Stimulated activated CD8-positive, alpha-beta memory T cell treated with anti-CD3 and anti-CD28 coated beads, Interleukin-12 subunit alpha, Interleukin-12 subunit beta, amount 100 ng/mL, for 1 hour (primary cell): Measurements from ENCODE around the gene TMEM69.
A peak's percentile ranks its signal among the peaks of the same experiment; 100 is the strongest.
"Not testable (repeated sequence)": the region's sequence is repeated elsewhere in the genome, so short reads cannot be mapped to it uniquely, and the experiment has no call there.

ENCODE experiments used
- DNase-seq: peaks from one replicate; pipeline ENCODE4 v3.0.0-alpha.2; 2020; ENCODE audit warnings: low read depth

TMEM69 gene, protein sequence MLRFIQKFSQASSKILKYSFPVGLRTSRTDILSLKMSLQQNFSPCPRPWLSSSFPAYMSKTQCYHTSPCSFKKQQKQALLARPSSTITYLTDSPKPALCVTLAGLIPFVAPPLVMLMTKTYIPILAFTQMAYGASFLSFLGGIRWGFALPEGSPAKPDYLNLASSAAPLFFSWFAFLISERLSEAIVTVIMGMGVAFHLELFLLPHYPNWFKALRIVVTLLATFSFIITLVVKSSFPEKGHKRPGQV

DNA sequence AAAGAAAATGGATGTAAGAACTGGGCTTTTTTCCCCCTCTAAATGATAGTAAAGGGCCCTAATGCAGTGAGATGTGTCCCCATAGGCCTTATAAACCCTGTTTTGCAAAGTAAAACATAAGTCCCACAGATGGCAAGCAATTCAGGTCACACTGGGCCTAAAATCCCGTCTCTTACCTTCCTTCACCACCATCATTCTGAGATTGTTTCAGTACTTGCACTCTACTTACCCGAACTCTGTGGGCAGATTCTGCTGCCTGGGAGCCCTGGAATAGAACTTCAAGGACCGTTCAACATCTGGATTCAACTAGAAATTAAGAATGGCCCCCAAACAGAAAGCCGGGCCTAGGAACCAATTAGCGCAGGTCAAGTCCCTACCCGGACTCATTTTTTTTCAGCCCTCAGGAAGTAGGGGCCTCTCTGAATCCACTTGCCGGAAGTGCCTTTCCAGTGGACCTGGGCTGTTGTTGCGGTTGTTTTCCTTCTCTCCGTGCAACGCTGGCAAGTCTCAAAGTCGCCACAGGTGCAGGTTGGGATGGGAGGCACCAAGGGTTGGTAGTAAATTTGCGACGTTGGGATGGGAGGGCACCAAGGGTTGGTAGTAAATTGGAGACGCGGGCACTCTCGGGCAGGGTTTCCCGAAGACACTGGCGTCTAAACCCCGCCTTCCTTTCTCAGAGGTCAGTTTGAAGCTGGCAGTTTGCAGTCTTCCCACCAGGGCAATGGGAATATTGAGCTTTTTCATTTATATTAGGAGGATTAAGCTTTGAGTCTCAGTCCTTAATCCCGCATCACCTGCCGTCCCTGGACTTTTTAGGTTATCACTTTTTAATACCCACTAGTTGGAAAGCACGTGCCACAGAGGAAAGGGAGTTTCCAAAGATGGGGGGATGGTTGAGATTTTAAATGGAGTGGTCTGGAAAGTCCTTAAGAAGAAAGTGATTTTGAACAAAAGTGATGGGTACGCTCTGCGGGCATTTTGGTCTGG lies at the start of gene TMEM69:
TSS of gene TMEM69 (plus strand) at position 428 of the 987 bp plus-strand sequence. CDS start 2,888 bp downstream, outside the sequence.
- peak; percentile 58 for DNase-seq

- DNase-seq = no peak
Observed at GRCh38 chr1:45640293-45640692, 47.7 kb upstream of the TMEM69 start.

- no peak for DNase-seq
Observed at GRCh38 chr1:45643321-45643720, 44.7 kb upstream of the TMEM69 start.

- DNase-seq = no peak
Observed at GRCh38 chr1:45643978-45644377, 44.0 kb upstream of the TMEM69 start.

DNA sequence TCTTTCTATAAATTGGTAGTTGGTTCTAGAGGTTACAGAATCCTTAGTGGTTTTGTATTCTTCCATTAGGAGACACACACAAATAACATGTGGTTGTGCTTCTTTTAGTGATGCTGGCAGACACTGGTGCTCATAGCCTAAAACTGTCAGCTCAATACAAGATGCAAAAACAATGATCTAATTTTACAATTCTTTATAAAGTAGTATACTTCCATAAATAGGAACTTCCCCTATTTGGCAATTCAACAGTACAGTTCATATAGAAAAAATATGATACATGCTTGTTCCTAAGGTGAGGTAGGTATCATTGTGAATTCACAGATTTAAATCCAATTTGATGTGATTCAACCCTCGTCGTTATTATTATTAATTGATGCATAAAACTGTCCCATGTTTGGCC lies 43.3 kb upstream of the TMEM69 start:
- DNase-seq = no peak

GRCh38 chr1:45647248-45648021 lies 40.5 kb upstream of the TMEM69 start:
- DNase-seq = no peak

- DNase-seq = no peak
Observed at GRCh38 chr1:45654540-45655280, 33.3 kb upstream of the TMEM69 start.

DNA sequence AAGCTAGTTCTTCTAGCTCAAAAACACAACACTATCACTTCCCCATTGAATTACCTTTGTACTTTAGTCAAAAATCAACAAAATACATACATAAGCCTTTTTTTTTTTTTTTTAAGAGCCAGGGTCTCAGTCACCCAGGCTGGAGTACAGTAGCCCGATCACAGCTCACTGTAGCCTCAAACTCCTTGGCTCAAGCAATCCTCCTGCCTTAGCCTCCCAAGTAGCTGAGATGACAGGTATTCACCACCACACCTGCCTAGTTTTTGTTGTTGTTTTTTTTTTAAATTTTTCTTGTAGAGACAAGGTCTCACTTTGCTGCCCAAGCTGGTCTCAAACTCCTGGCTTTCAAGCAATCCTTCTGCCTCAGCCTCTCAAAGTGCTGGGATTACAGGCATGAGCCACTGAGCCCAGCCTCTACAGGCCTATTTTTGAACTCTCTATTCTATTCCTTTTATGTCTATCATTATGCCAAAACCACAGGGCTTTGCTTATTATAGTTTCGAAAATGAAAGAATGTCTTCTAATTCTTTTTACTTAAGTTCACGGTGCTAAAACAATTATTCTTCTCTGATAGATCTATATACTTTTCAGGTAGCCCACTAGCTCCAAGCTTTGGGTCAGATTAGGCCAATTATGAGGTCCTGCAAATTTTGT lies 31.3 kb upstream of the TMEM69 start:
- DNase-seq = no peak

- no peak for DNase-seq
Observed at GRCh38 chr1:45658171-45658570, 29.8 kb upstream of the TMEM69 start.

DNA sequence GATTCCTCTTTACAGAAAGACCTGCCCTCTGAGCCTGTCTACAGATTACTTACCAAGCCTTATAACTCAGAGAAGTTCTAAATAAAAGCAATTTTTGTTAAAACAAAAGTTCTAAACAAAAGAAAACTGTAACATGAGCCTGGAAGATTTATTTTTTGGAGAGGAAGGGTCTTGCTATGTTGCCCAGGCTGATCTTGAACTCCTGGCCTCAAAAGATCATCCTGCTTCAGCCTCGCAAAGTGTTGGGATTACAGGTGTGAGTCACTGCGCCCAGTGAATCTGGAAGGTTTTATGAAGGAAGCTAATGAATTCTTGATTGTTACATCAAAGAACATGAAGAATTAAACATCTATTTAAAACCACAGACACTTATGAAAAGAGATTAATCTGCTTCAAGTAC lies 28.8 kb upstream of the TMEM69 start:
- no peak for DNase-seq

DNA sequence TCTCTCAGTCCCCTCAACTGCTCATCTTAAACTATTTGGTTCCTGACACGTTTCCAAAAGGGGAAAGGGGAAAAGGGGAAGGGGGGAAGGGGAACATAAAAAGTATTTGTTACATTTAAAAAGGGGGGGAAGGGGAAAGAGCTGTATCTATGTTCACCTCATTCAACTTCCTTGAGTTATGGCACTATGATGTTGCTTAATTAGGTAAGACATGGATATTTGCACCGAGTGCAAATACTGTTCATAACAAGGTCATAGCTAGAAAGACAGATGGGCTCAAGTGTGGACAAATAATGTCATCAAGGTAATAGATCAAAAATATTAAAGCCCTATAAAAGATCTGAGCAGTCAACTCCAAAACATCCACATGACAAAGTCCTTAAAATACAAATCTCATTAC lies 27.6 kb upstream of the TMEM69 start:
- DNase-seq = no peak

GRCh38 chr1:45666836-45667235 lies 21.1 kb upstream of the TMEM69 start:
- no peak for DNase-seq

GRCh38 chr1:45667321-45668111 lies 20.5 kb upstream of the TMEM69 start:
- DNase-seq = no peak

DNA sequence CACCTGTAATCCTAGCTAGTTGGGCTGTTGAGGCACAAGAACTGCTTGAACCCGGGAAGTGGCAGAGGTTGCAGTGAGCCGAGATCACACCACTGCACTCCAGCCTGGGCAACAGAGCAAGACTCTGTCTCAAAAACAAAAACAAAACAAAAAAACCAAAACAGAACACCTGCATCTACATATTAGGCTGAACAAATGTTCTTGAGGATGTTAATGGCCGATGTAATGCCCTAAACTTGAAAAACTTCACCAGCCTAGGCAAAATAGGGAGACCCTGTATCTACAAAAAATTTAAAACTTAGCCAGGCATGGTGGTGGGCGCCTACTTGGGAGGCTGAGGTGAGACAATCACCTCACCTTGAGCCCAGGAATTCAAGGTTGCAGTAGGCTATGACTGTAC lies 19.5 kb upstream of the TMEM69 start:
- DNase-seq = no peak

DNA sequence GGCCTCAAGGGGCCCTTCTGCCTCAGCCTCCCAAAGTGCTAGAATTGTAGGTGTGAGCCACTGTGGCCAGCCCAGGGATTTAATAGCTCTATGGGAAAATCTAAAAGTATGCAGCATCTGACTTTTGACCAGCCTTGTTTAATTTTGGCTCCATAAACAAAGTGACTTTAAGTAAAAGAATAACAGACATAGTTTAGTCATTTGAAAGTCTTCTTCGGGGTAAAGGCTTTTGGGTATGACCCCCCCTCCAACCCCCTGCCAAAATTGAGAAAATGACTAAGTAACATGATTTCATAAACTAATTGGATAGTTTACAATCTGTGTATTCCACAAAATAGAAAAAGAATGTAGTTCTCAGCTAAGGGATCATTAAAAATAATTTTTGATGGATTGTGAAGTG lies 18.6 kb upstream of the TMEM69 start:
- DNase-seq = no peak

GRCh38 chr1:45669859-45670655 lies 17.9 kb upstream of the TMEM69 start:
- DNase-seq = no peak

DNA sequence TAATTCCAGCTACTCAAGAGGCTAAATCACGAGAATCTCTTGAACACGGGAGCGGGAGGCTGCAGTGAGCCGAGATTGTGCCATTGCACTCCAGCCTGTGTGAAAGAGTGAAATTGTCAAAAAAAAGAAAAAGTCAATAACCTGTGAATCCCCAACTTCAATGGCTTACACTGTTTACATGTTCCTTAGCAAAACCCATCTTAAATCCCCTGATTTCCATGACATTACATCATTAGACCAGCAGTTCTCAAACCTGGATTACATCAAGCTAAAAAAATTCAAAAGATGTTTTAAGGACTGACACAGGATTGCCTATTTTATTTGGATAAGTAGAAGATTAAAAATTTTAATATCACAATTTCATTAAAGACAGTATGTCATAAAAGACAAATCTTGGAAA lies 14.0 kb upstream of the TMEM69 start:
- no peak for DNase-seq

DNA sequence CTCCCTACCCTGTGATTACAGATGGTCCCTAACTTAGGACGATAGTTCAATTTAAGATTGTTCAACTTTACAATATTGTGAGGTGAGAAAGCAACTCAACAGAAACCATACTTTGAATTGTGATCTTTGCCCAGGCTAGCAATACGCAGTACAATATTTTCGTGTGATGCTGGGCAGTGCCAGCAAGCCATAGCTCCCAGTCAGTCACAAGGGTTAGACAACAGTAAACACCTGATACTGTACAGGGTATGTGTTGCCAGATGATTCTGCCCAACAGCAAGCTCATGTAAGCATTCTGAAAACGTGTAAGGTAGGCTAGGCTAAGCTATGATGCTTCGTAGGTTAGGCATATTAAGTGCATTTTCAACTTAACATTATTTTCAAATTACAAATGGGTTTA lies 13.5 kb upstream of the TMEM69 start:
- no peak for DNase-seq

GRCh38 chr1:45676553-45676952 lies 11.4 kb upstream of the TMEM69 start:
- DNase-seq = not testable (repeated sequence)
